ENCODE measurements around the gene VAMP4. TPM values are rescaled to one million over a fixed set of nuclear protein-coding genes. Genes with fewer than 3 reads are reported as not detected.

The VAMP4 gene
- total RNA-seq, 4 donors from 2014 or later: 3.5 to 11.4 (median 6.3) TPM

DNA sequence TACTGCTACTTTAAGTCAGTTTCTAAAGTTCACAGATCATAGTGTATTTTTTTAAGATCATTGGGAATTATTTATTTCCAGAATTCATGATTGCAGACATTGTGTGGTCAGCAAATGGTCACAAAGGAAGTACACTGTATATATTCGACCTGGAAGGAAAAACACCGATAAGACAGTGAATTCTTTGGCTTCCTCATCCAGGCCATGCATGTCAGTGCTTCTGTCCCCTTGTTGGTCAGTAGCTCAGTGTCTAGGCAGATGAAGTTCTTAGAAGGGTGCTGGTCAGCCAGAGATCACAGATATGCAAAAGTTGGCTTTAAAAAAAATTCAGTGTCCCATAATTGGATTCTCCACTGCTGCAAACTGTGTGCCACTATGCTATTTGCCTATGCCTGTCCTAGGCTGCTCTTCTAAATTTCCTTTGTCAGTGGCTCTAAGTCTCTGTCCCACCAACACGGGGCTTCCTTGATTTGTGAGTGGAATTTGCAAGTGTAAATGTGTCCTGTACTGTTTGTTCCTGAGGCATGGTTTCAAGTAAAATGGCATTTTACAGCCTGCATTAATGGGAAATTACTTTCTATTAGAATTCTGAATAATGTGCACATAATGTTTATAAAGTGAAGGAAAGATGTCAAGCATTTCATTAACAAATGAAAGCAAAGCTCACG lies 12.0 kb upstream of the VAMP4 start:
- Histone ChIP-seq H3K36me3 (no peaks in the 10 kb centered on the region), H3K9me3 (no peaks in the 10 kb centered on the region), H3K4me1 (peaks cover 0 to 17% (median 8%) of the 10 kb centered on the region in 3 donors), H3K27me3 (no peaks in the 10 kb centered on the region), H3K4me3 (no peak overlapping the region), H3K27ac (no peak overlapping the region)
- 41 to 45% methylated on average over 4 of the region's 4 CpGs for WGBS, 2 donors
- intact Hi-C loops (cut with DNase I): no loop called here
- TF ChIP-seq POLR2A (IDR thresholded peaks at IDR 0.05): no peak
- TF ChIP-seq, protein P1, sequence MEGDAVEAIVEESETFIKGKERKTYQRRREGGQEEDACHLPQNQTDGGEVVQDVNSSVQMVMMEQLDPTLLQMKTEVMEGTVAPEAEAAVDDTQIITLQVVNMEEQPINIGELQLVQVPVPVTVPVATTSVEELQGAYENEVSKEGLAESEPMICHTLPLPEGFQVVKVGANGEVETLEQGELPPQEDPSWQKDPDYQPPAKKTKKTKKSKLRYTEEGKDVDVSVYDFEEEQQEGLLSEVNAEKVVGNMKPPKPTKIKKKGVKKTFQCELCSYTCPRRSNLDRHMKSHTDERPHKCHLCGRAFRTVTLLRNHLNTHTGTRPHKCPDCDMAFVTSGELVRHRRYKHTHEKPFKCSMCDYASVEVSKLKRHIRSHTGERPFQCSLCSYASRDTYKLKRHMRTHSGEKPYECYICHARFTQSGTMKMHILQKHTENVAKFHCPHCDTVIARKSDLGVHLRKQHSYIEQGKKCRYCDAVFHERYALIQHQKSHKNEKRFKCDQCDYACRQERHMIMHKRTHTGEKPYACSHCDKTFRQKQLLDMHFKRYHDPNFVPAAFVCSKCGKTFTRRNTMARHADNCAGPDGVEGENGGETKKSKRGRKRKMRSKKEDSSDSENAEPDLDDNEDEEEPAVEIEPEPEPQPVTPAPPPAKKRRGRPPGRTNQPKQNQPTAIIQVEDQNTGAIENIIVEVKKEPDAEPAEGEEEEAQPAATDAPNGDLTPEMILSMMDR (IDR thresholded peaks at IDR 0.05): no peak
- DNase-seq: no peak

DNA sequence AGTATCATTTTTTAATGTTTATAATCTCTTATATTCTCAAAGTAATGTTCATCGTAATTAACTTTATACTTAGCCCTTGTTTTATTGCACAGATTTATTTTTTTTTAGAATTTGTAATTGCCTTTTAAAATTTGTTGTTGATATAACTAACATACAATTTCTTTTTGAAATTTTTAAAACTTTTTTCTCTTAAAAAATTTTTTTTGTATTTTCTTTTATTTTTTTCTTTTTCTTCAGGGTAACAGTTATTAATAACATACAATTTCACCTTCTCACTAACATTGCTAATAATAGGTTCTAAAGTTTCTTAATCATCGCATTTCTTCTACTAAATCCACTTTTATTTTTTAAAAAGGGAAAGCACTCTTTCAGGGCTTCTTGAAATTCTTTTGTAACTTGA lies 11.3 kb upstream of the VAMP4 start:
- Histone ChIP-seq H3K27ac (no peak overlapping the region), H3K4me1 (peaks cover 0 to 14% (median 8%) of the 10 kb centered on the region in 3 donors), H3K4me3 (no peak overlapping the region), H3K27me3 (no peaks in the 10 kb centered on the region), H3K9me3 (no peaks in the 10 kb centered on the region), H3K36me3 (no peaks in the 10 kb centered on the region)
- 92 to 98% methylated on average over 2 of the region's 2 CpGs for WGBS, 2 donors
- intact Hi-C loops (cut with DNase I): no loop called here
- no peak for DNase-seq
- TF ChIP-seq, protein P1 (IDR thresholded peaks at IDR 0.05): no peak
- TF ChIP-seq POLR2A (IDR thresholded peaks at IDR 0.05): no peak

DNA sequence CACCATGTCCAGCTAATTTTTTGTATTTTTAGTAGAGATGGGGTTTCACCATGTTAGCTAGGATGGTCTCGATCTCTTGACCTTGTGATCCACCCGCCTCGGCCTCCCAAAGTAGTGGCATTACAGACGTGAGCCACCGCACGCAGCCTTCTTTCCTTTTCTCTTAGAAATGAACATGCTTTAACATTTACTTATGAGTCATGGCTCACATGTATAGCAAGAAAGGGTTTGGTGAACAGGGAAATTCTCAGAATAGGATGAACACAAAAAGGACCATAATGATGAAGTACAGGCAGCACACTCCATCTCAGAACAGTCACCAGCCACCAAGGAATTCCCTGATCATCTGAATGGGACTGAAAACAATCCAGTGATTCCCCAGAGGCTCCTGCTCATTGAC lies 9.4 kb upstream of the VAMP4 start:
- DNase-seq: no peak
- Histone ChIP-seq H3K27me3 (no peaks in the 10 kb centered on the region), H3K4me3 (no peak overlapping the region), H3K9me3 (no peaks in the 10 kb centered on the region), H3K36me3 (no peaks in the 10 kb centered on the region), H3K4me1 (peaks cover 0 to 11% (median 8%) of the 10 kb centered on the region in 3 donors), H3K27ac (no peak overlapping the region)
- WGBS, 2 donors: 62 to 84% methylated on average over 6 of the region's 6 CpGs
- intact Hi-C loops (cut with DNase I): no loop called here
- no peak for TF ChIP-seq POLR2A (IDR thresholded peaks at IDR 0.05)
- TF ChIP-seq, protein P1 (IDR thresholded peaks at IDR 0.05): no peak

DNA sequence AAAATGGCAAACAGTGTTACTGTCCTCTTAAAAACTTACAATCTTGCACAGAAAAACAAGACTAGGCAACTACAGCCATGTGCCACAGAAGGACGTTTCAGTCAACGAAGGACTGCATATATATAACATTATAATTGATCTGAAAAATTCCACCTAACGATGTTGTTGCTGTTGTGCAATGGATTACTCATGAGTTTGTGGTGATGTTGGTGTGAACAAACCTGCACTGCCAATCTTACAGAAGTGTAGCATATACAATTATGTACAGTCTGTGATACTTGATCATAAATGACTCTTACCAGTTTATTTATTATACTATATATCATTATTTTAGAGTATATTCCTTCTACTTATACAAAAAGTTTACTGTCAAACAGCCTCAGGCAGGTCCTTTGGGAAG lies 6.8 kb upstream of the VAMP4 start:
- no peak overlapping the region for H3K27ac ChIP-seq
- TF ChIP-seq, protein P1 (IDR thresholded peaks at IDR 0.05): no peak
- TF ChIP-seq POLR2A (IDR thresholded peaks at IDR 0.05): no peak
- H3K9me3 ChIP-seq: no peaks in the 10 kb centered on the region
- DNase-seq: no peak
- 48 to 74% methylated on average over 3 of the region's 3 CpGs for WGBS, 2 donors
- H3K36me3 ChIP-seq: no peaks in the 10 kb centered on the region
- peaks cover 2 to 5% (median 4%) of the 10 kb centered on the region in 3 donors for H3K4me1 ChIP-seq
- no peak overlapping the region for H3K4me3 ChIP-seq
- intact Hi-C loops (cut with DNase I): no loop called here
- no peaks in the 10 kb centered on the region for H3K27me3 ChIP-seq

DNA sequence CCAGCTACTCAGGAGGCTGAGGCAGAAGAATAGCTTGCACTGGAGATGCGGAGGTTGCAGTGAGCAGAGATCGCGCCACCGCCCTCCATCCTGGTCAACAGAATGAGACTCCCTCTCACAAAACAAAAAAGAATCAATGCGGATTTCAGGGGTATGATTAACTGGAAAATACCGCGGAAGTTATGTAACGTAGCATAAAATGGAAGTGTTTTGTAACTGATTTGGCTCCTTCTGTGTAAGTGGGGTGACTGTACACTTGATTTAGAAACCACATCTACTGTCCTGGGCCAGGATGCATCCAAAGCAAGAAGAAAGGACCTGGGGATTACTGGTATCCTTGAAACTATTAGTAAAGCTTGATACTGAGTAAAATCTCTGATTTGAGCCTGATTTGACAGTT lies 3.1 kb upstream of the VAMP4 start:
- Histone ChIP-seq H3K4me1 (peaks cover 5 to 28% (median 16%) of the 10 kb centered on the region in 3 donors), H3K36me3 (no peaks in the 10 kb centered on the region), H3K27me3 (no peaks in the 10 kb centered on the region), H3K4me3 (no peak overlapping the region), H3K9me3 (no peaks in the 10 kb centered on the region), H3K27ac (no peak overlapping the region)
- intact Hi-C loops (cut with DNase I): loop anchor here (5.0 kb wide), 1 partner anchor 37 kb away; the partner anchor contains the start of gene METTL13
- DNase-seq: no peak
- 74 to 79% methylated on average over 8 of the region's 8 CpGs for WGBS, 2 donors
- no peak for TF ChIP-seq POLR2A (IDR thresholded peaks at IDR 0.05)
- TF ChIP-seq, protein P1 (IDR thresholded peaks at IDR 0.05): no peak
